ENCODE data around the gene MALT1. TPM values are rescaled to one million over a fixed set of nuclear protein-coding genes. Genes with fewer than 3 reads are reported as not detected.
"Not testable (repeated sequence)": the region's sequence is repeated elsewhere in the genome, so short reads cannot be mapped to it uniquely, and the experiment has no call there.

The MALT1 gene
- total RNA-seq, 1 donor from 2014 or later: 28.4 TPM

GRCh38 chr18:58640891-58641610 is 30.2 kb upstream of the MALT1 start:
- peak overlapping the region; percentile 44 for H3K4me2 ChIP-seq

GRCh38 chr18:58643557-58643956 is 27.7 kb upstream of the MALT1 start:
- not testable (repeated sequence) for H3K36me3 ChIP-seq; H3K27ac Mint-ChIP-seq; H3K79me2 ChIP-seq (ENCODE audit: low read depth); H3K9me3 ChIP-seq (ENCODE audit: low read depth); H3K4me3 Mint-ChIP-seq; H4K20me1 ChIP-seq (ENCODE audit: low read depth); H3K4me2 ChIP-seq; H2AFZ ChIP-seq (replicated peaks); DNase-seq (ENCODE audit: low spot score); H3K27ac ChIP-seq; H3K4me3 ChIP-seq; H3K9ac ChIP-seq; H3K9me3 Mint-ChIP-seq; H3K27me3 ChIP-seq; H3K27me3 Mint-ChIP-seq (ENCODE audit: insufficient read depth, low read depth); H3K36me3 Mint-ChIP-seq
- Histone ChIP-seq H3F3A (ENCODE audit: low read depth) (peaks cover 18% of the 10 kb centered on the region), H3K4me1 (peaks cover 27% of the 10 kb centered on the region)
- peaks cover 12% of the 10 kb centered on the region for H3K4me1 Mint-ChIP-seq

More at GRCh38 chr18:58640891-58641610, 30.2 kb upstream of the MALT1 start:
- H3K4me3 Mint-ChIP-seq: no peak overlapping the region
- no peaks in the 10 kb centered on the region for H3K27me3 Mint-ChIP-seq (ENCODE audit: insufficient read depth, low read depth)
- peaks cover 20% of the 10 kb centered on the region for H3K4me1 Mint-ChIP-seq
- H3K27ac ChIP-seq: no peak overlapping the region
- no peak overlapping the region for H3K4me3 ChIP-seq
- H3K27ac Mint-ChIP-seq: no peak overlapping the region
- H3K4me1 ChIP-seq: peaks cover 27% of the 10 kb centered on the region
- no peaks in the 10 kb centered on the region for H3K36me3 Mint-ChIP-seq
- no peaks in the 10 kb centered on the region for H3K9me3 ChIP-seq (ENCODE audit: low read depth)
- no peak overlapping the region for H3K9ac ChIP-seq
- H2AFZ ChIP-seq (replicated peaks): peak overlapping the region; percentile 5
- H3K27me3 ChIP-seq: no peaks in the 10 kb centered on the region
- DNase-seq (ENCODE audit: low spot score): no peak
- no peaks in the 10 kb centered on the region for H3K9me3 Mint-ChIP-seq
- TF ChIP-seq CTCF (IDR thresholded peaks at IDR 0.05) (no peak), EZH2 (IDR thresholded peaks at IDR 0.05) (no peak), EZH2phosphoT487 (IDR thresholded peaks at IDR 0.05) (no peak)
- no peaks in the 10 kb centered on the region for H3K79me2 ChIP-seq (ENCODE audit: low read depth)
- H3F3A ChIP-seq (ENCODE audit: low read depth): peaks cover 18% of the 10 kb centered on the region
- H4K20me1 ChIP-seq (ENCODE audit: low read depth): no peaks in the 10 kb centered on the region
- no peaks in the 10 kb centered on the region for H3K36me3 ChIP-seq

GRCh38 chr18:58645398-58645797 is 25.9 kb upstream of the MALT1 start:
- H3K4me1 Mint-ChIP-seq: no peaks in the 10 kb centered on the region
- no peak for TF ChIP-seq EZH2 (IDR thresholded peaks at IDR 0.05)
- TF ChIP-seq CTCF (IDR thresholded peaks at IDR 0.05): no peak
- no peak for TF ChIP-seq EZH2phosphoT487 (IDR thresholded peaks at IDR 0.05)
- H3K36me3 ChIP-seq: no peaks in the 10 kb centered on the region
- no peaks in the 10 kb centered on the region for H3K27me3 Mint-ChIP-seq (ENCODE audit: insufficient read depth, low read depth)
- H3K79me2 ChIP-seq (ENCODE audit: low read depth): no peaks in the 10 kb centered on the region
- H3K9me3 Mint-ChIP-seq: peaks cover 2% of the 10 kb centered on the region
- H3K9me3 ChIP-seq (ENCODE audit: low read depth): no peaks in the 10 kb centered on the region
- no peak for DNase-seq (ENCODE audit: low spot score)
- no peak overlapping the region for H3K4me3 Mint-ChIP-seq
- H2AFZ ChIP-seq (replicated peaks): peak overlapping the region; percentile 33
- no peaks in the 10 kb centered on the region for H3K27me3 ChIP-seq
- H3K4me3 ChIP-seq: no peak overlapping the region
- H3K4me2 ChIP-seq: no peak overlapping the region
- H3K4me1 ChIP-seq: peaks cover 20% of the 10 kb centered on the region
- no peaks in the 10 kb centered on the region for H3K36me3 Mint-ChIP-seq
- H4K20me1 ChIP-seq (ENCODE audit: low read depth): no peaks in the 10 kb centered on the region
- peaks cover 18% of the 10 kb centered on the region for H3F3A ChIP-seq (ENCODE audit: low read depth)
- no peak overlapping the region for H3K27ac Mint-ChIP-seq
- H3K27ac ChIP-seq: no peak overlapping the region
- H3K9ac ChIP-seq: no peak overlapping the region

- Mint-ChIP-seq H3K36me3 (no peaks in the 10 kb centered on the region), H3K4me3 (no peak overlapping the region), H3K27me3 (ENCODE audit: insufficient read depth, low read depth) (no peaks in the 10 kb centered on the region), H3K9me3 (peaks cover 2% of the 10 kb centered on the region), H3K27ac (no peak overlapping the region), H3K4me1 (no peaks in the 10 kb centered on the region)
- Histone ChIP-seq H3K9ac (no peak overlapping the region), H3K27ac (no peak overlapping the region), H3K27me3 (no peaks in the 10 kb centered on the region), H2AFZ (replicated peaks) (no peak overlapping the region), H3K4me1 (peaks cover 10% of the 10 kb centered on the region), H3K4me3 (no peak overlapping the region), H3F3A (ENCODE audit: low read depth) (peaks cover 9% of the 10 kb centered on the region), H3K4me2 (no peak overlapping the region), H3K9me3 (ENCODE audit: low read depth) (no peaks in the 10 kb centered on the region), H4K20me1 (ENCODE audit: low read depth) (no peaks in the 10 kb centered on the region), H3K79me2 (ENCODE audit: low read depth) (no peaks in the 10 kb centered on the region), H3K36me3 (no peaks in the 10 kb centered on the region)
- no peak for DNase-seq (ENCODE audit: low spot score)
- TF ChIP-seq CTCF (IDR thresholded peaks at IDR 0.05) (no peak), EZH2 (IDR thresholded peaks at IDR 0.05) (no peak), EZH2phosphoT487 (IDR thresholded peaks at IDR 0.05) (no peak)
Measured at GRCh38 chr18:58646334-58646862, 24.9 kb upstream of the MALT1 start.
